AG08395 (cell line): ENCODE measurements around the gene AFMID.
A peak's percentile ranks its signal among the peaks of the same experiment; 100 is the strongest.
"Not testable (repeated sequence)": the region's sequence is repeated elsewhere in the genome, so short reads cannot be mapped to it uniquely, and the experiment has no call there.

Experiments used
- DNase-seq: peaks from one replicate; pipeline ENCODE4 v3.0.0; 2012; ENCODE audit warnings: mixed read lengths, low spot score

Gene AFMID, protein sequence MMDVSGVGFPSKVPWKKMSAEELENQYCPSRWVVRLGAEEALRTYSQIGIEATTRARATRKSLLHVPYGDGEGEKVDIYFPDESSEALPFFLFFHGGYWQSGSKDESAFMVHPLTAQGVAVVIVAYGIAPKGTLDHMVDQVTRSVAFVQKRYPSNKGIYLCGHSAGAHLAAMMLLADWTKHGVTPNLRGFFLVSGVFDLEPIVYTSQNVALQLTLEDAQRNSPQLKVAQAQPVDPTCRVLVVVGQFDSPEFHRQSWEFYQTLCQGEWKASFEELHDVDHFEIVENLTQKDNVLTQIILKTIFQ

GRCh38 chr17:78186692-78187595 is at the start of gene AFMID, which contains the start of gene TK1:
AFMID (plus strand) TSS chr17:78187362; CDS start chr17:78187371, 9 bp downstream.
TK1 (minus strand) TSS chr17:78187052; CDS start chr17:78186994, 58 bp downstream.
- DNase-seq = peak; percentile 100

DNA sequence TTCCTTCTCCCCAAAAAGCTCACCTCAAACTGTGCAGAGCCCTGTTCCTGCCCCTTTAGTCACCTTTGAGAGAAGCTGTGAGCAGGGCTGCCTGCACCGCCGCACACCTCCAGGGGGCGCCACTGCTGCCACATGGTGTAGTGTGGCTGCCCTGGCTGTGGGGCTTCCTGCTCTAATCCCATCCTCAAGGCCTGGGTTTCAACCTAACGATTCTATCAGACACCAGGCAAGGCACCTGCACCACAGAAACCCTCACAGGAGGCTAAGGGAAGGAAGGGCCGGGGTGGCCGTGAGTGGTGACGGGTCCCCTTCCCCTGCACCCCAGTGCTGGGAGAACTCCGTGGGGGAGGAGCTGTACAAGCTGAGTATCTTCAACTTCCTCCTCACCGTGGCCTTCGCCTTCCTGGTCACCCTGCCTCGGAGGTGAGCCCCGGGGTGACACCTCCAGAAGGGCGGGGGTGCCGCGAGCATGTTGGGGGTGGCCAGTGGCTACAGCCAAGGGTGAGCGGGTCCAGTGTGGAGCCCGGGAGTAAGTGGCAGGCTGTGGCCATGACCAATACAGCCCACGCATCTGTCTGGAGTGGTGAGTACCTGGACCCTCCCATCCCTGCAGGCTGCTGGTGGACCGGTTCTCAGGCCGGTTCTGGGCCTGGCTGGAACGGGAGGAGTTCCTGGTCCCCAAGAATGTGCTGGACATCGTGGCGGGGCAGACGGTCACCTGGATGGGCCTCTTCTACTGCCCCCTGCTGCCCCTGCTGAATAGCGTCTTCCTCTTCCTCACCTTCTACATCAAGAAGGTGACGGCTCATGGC is 49.6 kb upstream of the AFMID start:
- no peak for DNase-seq

GRCh38 chr17:78138204-78139060 is 48.7 kb upstream of the AFMID start:
- no peak for DNase-seq

DNA sequence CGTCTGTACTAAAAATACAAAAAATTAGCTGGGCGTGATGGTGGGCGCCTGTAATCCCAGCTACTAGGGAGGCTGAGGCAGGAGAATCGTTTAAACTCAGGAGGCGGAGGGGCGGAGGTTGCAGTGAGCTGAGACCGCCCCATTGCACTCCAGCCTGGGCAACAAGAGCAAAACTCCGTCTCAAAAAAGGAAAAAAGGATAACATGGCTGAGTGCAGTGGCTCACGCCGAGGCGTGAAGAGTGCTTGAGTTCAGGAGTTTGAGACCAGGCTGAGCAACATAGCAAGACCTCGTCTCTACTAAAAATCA is 47.3 kb upstream of the AFMID start:
- DNase-seq = not testable (repeated sequence)

- peak; percentile 72 for DNase-seq
These were observed 46.8 kb upstream of the AFMID start for GRCh38 chr17:78140169-78141051.

- DNase-seq = no peak
These were observed 45.6 kb upstream of the AFMID start for GRCh38 chr17:78141437-78142118.

GRCh38 chr17:78142119-78142861 is 44.9 kb upstream of the AFMID start:
- no peak for DNase-seq

DNA sequence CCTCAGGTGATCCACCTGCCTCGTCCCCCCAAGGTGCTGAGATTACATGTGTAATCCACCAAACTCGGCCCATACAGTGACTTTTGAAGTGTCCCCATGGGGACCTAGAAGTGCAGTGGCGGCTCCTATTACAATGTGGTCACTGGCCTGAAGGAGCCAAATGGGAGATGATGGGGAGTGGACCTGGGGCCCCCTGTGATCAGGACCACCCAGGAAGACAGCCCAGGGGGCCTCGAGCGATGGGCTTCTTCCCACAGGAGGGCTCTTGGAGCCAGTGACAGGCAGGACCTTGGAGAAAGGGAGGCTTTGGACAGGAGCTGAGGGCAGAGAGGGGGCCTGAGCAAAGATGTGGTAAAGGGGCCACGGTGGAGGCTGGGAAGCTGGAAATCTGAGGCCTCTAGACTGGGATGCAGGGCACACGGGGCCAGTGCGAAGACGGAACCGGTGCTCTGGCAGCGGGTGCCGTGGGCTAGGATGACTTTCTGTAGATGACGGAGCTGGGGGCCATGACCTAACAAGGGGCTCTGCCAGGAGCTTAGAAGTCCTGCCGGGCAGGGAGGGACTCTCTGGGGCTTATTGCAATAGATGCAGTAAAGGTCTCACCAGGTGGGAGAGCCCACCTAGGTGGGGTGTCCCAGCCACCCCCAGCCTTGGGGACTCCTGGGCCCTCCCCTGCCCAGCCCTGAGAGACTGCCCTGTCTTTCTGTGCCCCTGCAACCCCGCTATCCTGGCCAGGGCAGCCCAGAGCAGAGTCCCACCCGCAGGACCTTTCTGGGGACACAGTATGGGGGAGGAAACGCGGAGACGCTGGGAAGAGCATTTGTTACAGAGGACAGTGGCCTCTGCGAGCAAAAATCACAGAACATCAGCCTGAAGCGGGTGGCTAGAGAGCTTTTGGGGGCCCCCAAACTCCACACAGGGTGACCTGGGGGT is 43.7 kb upstream of the AFMID start:
- no peak for DNase-seq

DNA sequence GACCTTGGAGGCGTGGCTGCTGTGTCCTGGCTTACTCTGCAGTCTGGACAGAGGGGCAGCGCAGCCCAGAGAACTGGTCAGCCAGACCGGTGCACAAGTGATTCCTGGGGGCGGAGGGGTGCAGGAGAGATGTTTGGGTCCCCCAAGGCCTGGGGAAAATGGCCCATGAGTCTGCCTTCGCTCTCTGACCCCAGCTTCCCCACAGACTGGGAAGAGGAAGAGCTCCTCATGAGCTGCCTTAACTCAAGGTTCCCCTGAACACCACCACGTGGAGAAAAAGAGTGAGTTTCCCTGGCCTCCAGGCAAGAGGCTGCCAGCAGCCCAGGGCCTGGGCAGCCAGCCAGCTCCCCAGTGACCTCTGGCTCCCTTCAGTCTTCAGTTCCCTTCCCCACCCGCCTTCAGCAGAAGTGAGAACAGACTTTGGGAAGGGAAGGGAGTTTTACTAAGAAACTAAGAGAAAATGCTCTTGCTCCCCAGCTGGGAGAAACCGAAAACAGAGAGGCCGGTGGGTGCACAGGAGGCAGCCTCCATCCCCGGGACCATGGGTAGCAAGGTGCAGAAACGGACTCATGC is 42.9 kb upstream of the AFMID start:
- peak; percentile 55 for DNase-seq

DNA sequence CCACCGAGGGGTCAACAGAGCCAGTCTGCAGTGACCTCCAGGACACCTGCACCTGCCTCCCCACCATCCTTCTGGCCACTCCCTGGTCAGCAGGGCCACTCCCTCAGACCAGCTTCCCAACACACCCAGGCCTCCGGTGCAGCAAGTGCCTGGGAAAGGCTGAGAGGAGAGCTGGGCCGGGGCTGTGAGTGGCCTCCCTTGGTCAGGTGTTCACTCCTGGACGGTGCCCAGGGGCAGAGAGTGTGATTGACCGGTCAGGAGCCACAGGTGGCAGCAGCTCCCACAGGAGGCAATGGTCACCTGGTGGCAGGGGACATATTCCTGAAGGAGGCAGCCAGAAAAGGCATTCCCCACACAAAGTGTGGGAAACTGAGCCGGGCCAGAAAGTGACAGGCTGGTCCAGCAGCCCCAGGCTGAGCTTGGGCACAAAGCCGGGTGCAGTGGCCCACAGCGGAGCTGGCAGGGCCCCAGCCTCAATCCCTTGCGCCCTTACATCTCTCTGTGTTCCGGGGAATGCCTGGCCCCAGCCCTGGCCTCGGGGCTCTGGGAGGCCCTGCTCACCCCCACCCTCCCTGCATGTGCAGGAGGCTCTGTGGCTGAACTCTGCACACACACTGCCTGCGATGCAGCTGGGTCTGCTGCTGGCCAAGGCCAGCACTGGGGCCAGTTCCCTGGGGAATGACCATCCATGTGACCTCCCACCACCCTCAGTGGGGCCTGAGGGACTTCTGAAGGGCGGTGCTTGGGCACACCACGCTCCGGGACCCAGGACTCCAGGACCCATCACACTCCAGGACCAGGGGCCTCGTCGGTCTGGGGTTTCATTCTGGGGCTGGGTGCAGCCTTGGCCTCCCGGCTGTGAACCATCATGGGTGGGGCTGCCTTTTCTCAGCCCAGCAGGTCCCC is 42.2 kb upstream of the AFMID start:
- no peak for DNase-seq

- DNase-seq = no peak
These were observed 40.7 kb upstream of the AFMID start for GRCh38 chr17:78146471-78146869.

DNA sequence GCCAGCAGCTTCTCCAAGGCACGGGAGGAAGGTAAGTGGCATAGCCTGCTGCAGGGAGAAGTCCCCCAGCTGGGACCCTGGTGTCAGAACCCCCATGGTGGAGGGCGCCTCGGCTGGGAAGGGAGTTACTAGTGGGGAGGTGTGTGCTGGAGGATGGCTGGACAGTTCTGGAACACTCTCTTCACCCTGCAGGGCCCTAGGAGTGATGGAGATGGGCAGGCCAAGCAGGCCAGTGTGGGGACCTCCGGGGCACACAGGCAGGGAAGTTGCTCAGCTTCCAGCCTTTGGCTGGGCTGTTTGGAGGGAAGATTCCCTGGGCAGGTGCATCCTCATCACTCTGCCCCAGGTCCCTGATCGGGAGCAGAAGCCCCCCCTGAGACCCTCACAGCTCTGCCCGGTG is 40.3 kb upstream of the AFMID start:
- DNase-seq = no peak

GRCh38 chr17:78147315-78147998 is 39.7 kb upstream of the AFMID start:
- no peak for DNase-seq

DNA sequence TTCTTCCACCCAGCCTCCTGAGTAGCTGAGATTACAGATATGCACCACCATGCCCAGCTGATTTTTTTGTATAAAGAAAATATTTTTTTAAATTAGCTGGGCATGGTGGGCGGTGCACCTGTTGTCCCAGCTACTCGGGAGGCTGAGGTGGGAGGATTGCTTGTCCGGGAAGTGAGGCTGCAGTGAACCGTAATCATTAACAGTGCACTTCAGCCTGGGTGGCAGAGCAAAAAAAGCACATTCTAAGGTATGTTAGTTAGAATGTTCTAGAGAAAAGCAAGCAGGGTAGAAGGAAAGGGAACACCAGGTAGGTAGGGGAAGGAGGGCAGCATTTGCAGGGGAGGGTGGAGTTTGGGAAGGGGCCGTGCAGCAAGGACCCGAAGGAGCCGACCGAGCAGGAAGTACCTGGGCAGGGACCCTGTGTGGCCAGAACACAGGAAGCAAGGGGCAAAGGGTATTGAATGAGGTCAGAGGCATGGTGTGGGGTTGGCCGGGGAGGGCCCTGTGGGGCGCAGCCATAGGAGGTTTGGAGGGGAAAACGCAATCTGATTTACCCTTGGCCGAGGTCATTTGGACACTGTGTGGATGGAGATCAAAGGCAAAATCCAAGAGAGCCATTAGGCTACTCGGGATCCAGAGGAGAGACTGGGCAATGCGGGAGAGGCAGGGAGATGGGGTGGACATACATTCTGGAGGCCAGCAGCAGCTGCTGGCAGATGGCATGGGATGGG is 38.7 kb upstream of the AFMID start:
- no peak for DNase-seq

GRCh38 chr17:78151514-78152008 is 35.6 kb upstream of the AFMID start:
- DNase-seq = peak; percentile 75
